ENCODE results near the gene ZNF277. TPM values are rescaled to one million over a fixed set of nuclear protein-coding genes. Genes with fewer than 3 reads are reported as not detected.

The ZNF277 gene
- total RNA-seq = 10 to 100 TPM; 14.8 to 15.6 TPM

GRCh38 chr7:112206238-112206990, at the start of gene ZNF277, which contains the start of gene DOCK4:
Gene ZNF277 (plus strand): TSS chr7:112206695. CDS start chr7:112206717, 22 bp downstream.
Gene DOCK4 (minus strand): TSS chr7:112206399. CDS start chr7:112206138, 261 bp downstream.
- Mint-ChIP-seq H3K9me3 (ENCODE audit: insufficient read depth) (no peaks in the 10 kb centered on the region), H3K4me1 (ENCODE audit: low read depth) (peaks cover 31% of the 10 kb centered on the region), H3K36me3 (ENCODE audit: low read depth) (peaks cover 3% of the 10 kb centered on the region), H3K27ac (peak within 1 kb of the TSS; percentile 86), H3K27me3 (ENCODE audit: low read depth) (peaks cover 32% of the 10 kb centered on the region), H3K4me3 (peak within 1 kb of the TSS; percentile 93)
- CTCF ChIA-PET = interaction anchor here (1.8 kb wide), 1 partner anchor 8 kb away, joined by 3 read pairs; no protein-coding TSS in a partner anchor
- DNase-seq (peak; percentile 99), ATAC-seq (peak; percentile 96)
- POLR2A ChIA-PET = interaction anchor here (0.7 to 2.2 kb wide), 3 partner anchors 24 to 244 kb away, joined by 3 to 12 read pairs (median 4); partner anchors contain the start of gene IFRD1

DNA sequence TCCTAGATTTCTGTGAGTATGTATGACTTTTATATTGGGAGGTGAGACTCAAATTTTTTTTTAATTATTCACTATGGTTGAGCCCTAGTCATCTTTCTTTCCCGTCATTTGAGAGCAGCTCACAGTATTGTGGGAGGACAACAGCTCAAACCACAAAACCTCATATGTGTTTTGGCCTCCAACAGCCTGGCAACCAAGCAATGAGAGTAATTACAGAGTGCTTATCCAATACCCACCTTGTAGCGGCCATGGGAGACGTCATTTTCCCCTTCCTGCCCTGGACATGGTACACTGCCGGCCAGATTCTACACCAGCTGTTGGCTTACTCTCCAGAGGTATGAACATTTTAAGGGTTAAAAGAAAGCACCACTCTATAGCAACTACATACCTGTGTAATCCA, 49.4 kb upstream of the ZNF277 start:
- CTCF ChIA-PET = no interaction called here
- H3K4me1 Mint-ChIP-seq (ENCODE audit: low read depth) = peaks cover 2% of the 10 kb centered on the region
- H3K4me3 Mint-ChIP-seq = no peak overlapping the region
- H3K9me3 Mint-ChIP-seq (ENCODE audit: insufficient read depth) = no peaks in the 10 kb centered on the region
- no peaks in the 10 kb centered on the region for H3K36me3 Mint-ChIP-seq (ENCODE audit: low read depth)
- POLR2A ChIA-PET = no interaction called here
- peaks cover 17% of the 10 kb centered on the region for H3K27me3 Mint-ChIP-seq (ENCODE audit: low read depth)
- no peak for DNase-seq
- ATAC-seq = no peak
- H3K27ac Mint-ChIP-seq = no peak overlapping the region

DNA sequence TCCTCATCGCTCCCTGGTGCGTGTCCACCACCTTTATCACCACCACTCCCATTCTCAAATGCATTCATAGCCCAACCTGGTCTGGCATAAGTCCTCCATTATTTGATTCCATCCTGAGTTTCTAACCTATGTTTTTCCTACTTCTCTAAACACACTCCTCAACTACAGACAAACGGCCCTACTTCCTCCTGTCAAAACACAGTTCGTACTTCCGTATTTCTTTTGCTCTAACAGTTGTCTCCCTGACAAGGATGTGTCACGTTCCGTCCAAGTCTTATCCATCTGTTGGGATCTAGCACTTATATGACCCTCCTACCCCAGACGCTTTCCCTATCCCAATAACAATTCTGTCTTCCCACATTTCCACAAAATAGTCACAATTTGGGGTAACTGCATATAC, 47.1 kb upstream of the ZNF277 start:
- DNase-seq (no peak), ATAC-seq (no peak)
- Mint-ChIP-seq H3K27me3 (ENCODE audit: low read depth) (peaks cover 18% of the 10 kb centered on the region), H3K27ac (no peak overlapping the region), H3K9me3 (ENCODE audit: insufficient read depth) (no peaks in the 10 kb centered on the region), H3K36me3 (ENCODE audit: low read depth) (no peaks in the 10 kb centered on the region), H3K4me1 (ENCODE audit: low read depth) (peaks cover 2% of the 10 kb centered on the region), H3K4me3 (no peak overlapping the region)
- CTCF ChIA-PET = no interaction called here
- POLR2A ChIA-PET = no interaction called here

DNA sequence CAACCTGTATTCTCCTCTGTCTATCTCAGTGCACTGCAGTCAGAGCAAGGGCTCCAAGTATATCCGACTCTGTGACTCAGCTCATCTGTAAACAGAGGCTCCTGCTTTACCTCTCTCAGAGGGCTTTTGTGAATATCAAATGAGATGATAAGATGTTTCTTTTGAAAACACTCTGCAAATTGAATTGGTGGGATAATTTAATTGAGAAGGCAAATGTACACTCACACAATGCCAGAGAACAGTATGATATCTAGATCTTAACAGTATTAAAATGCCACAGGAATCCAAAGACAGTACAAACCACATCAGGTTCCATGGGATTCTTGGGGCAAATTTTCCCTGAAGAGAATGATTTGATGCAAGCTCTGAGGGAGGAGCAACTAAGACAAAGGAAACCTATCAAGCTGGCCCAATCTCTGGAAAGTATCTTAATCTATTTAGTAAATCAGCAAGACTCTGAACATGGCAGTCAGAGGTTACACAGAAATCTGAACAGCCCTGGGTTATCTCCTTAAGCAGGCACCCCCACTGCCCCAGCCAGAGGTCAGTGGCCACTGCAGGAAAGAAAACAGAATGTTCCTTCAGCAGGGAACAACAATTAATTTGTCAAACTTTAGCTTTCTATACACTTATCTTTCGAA, 46.2 kb upstream of the ZNF277 start:
- H3K27me3 Mint-ChIP-seq (ENCODE audit: low read depth) = peaks cover 14% of the 10 kb centered on the region
- no peak overlapping the region for H3K27ac Mint-ChIP-seq
- ChIA-PET POLR2A (no interaction called here), CTCF (no interaction called here)
- ATAC-seq (no peak), DNase-seq (no peak)
- H3K36me3 Mint-ChIP-seq (ENCODE audit: low read depth) = no peaks in the 10 kb centered on the region
- peaks cover 2% of the 10 kb centered on the region for H3K4me1 Mint-ChIP-seq (ENCODE audit: low read depth)
- no peaks in the 10 kb centered on the region for H3K9me3 Mint-ChIP-seq (ENCODE audit: insufficient read depth)
- no peak overlapping the region for H3K4me3 Mint-ChIP-seq

DNA sequence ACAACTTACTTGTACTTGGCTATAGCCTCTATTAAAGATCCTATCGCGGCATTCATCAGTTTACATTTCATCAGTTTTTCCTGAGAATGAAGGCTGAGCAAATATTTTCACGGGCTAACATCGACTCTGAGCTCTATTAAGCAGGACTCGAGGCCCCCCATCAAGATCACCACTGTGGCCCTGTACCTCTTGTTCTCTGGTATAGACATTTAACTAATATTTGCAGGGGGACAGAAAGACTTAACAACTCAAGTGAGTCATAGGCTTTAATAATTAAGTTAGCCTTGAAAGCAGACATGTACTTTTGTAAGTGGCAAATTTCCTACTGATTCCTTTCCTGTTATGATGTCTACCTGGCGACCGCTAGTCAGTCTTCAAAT, 45.7 kb upstream of the ZNF277 start:
- DNase-seq (no peak), ATAC-seq (no peak)
- peaks cover 2% of the 10 kb centered on the region for H3K4me1 Mint-ChIP-seq (ENCODE audit: low read depth)
- H3K27ac Mint-ChIP-seq = no peak overlapping the region
- H3K27me3 Mint-ChIP-seq (ENCODE audit: low read depth) = peaks cover 14% of the 10 kb centered on the region
- no peak overlapping the region for H3K4me3 Mint-ChIP-seq
- ChIA-PET CTCF (no interaction called here), POLR2A (no interaction called here)
- no peaks in the 10 kb centered on the region for H3K9me3 Mint-ChIP-seq (ENCODE audit: insufficient read depth)
- no peaks in the 10 kb centered on the region for H3K36me3 Mint-ChIP-seq (ENCODE audit: low read depth)

DNA sequence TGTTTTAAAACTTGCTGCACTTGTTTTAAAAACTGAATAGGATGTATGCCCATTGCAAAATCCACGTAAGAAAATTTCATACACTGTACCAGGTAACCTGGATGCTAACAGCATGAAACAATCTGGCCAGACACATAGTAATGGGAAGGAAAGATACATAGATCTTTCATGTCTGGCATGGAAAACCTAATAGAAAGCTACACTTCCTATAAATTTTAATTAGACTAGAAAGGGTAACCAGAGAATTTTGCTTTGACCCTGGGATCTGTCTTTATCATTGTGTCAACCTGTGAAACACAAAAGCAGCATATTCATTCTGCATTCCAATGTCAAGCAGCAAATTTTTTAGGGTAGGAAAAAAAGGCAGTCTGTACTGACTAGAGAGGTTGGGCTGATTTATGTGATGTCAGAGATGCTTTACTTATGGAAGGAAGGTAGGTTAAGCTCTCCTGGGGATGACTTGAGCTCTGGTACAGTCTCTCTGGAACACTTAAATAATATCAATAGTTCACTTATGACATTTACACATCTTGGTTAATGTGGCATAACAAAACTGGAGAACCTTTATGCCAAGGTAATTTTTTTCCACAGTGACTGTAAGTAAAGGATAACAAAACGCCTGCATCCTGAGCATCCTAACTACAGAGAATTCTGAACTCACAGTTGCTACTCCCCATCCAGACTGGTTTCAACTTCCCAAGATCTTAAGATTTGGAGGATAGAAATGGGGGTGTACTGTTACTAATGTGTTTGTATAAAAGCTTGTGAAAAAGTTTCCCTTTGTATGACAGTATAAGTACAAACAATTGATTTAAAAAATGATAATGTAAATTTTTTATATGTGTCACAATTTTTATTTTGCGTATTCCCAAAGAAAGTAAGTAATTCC, 45.0 kb upstream of the ZNF277 start:
- CTCF ChIA-PET = no interaction called here

GRCh38 chr7:112162142-112162766, 44.2 kb upstream of the ZNF277 start:
- no peaks in the 10 kb centered on the region for H3K36me3 Mint-ChIP-seq (ENCODE audit: low read depth)
- no peak for DNase-seq
- peaks cover 14% of the 10 kb centered on the region for H3K27me3 Mint-ChIP-seq (ENCODE audit: low read depth)
- no peak overlapping the region for H3K27ac Mint-ChIP-seq
- H3K4me1 Mint-ChIP-seq (ENCODE audit: low read depth) = no peaks in the 10 kb centered on the region
- ChIA-PET POLR2A (no interaction called here), CTCF (no interaction called here)
- no peaks in the 10 kb centered on the region for H3K9me3 Mint-ChIP-seq (ENCODE audit: insufficient read depth)
- ATAC-seq = no peak
- H3K4me3 Mint-ChIP-seq = no peak overlapping the region

More for the DNA sequence above, 45.0 kb upstream of the ZNF277 start:
- H3K27me3 Mint-ChIP-seq (ENCODE audit: low read depth) = peaks cover 14% of the 10 kb centered on the region
- no peaks in the 10 kb centered on the region for H3K9me3 Mint-ChIP-seq (ENCODE audit: insufficient read depth)
- ATAC-seq (no peak), DNase-seq (no peak)
- POLR2A ChIA-PET = no interaction called here
- H3K4me1 Mint-ChIP-seq (ENCODE audit: low read depth) = peaks cover 2% of the 10 kb centered on the region
- H3K27ac Mint-ChIP-seq = no peak overlapping the region
- H3K4me3 Mint-ChIP-seq = no peak overlapping the region
- H3K36me3 Mint-ChIP-seq (ENCODE audit: low read depth) = no peaks in the 10 kb centered on the region

DNA sequence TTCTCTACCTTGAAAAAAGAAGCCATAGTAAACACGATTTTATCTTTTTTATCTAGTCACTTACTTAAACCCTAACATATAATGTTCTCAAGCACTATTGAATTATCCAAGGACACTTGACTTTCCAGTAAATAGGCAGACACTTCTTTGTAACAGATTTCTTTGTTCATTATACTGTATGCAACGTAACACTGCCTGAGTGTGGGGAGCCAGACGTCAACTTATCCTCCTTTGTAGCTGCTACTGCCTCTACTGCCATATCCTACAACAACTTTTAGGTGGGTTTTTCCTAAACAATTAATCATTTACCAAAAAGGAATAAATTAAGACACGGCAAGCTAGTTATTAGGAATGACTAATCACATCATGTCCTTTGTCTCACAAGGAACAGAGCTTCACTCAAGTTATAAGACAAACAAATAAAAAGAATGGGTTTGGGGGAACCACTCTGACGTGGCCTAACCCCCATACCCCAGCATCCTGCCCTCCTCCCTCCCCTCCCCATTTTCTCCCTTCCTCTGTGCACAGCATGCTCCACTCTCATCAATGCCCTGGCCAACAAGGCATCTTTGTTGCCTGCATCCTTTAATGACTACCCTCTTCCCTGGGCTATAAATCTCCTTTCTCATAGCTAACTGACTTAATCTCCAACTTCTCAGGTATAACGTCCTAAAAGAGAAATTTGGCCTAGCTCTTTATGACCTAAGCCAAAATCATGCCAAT, 43.5 kb upstream of the ZNF277 start:
- ChIA-PET POLR2A (no interaction called here), CTCF (no interaction called here)
- DNase-seq (no peak), ATAC-seq (no peak)
- Mint-ChIP-seq H3K27me3 (ENCODE audit: low read depth) (peaks cover 14% of the 10 kb centered on the region), H3K27ac (no peak overlapping the region), H3K9me3 (ENCODE audit: insufficient read depth) (no peaks in the 10 kb centered on the region), H3K4me1 (ENCODE audit: low read depth) (no peaks in the 10 kb centered on the region), H3K36me3 (ENCODE audit: low read depth) (no peaks in the 10 kb centered on the region), H3K4me3 (no peak overlapping the region)

DNA sequence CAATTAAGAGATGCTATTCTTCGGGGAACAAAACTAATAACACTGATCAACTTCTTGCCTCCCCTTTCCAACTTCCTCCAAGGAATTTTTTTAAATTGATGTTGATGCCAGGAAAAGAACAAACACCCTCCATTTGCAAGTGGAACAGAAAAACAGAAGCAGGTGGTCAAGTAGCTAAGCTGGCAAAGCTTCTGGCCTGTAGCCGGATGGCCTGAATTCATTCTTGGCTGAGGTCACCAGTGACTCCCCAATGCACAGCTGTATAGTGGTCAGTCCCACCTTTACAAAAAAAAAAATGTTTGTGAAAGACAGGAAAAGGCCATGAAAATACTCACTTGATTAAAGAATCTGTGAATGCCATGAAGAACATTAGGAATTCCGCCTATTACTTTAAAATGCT, 39.3 kb upstream of the ZNF277 start:
- peaks cover 10% of the 10 kb centered on the region for H3K27me3 Mint-ChIP-seq (ENCODE audit: low read depth)
- ATAC-seq = no peak

GRCh38 chr7:112168915-112169314, 37.6 kb upstream of the ZNF277 start:
- Mint-ChIP-seq H3K4me1 (ENCODE audit: low read depth) (no peaks in the 10 kb centered on the region), H3K27ac (no peak overlapping the region), H3K36me3 (ENCODE audit: low read depth) (no peaks in the 10 kb centered on the region), H3K4me3 (no peak overlapping the region), H3K9me3 (ENCODE audit: insufficient read depth) (no peaks in the 10 kb centered on the region), H3K27me3 (ENCODE audit: low read depth) (peaks cover 8% of the 10 kb centered on the region)
- CTCF ChIA-PET = no interaction called here
- ATAC-seq = no peak
- no peak for DNase-seq
- POLR2A ChIA-PET = no interaction called here

More for the DNA sequence above, 39.3 kb upstream of the ZNF277 start:
- POLR2A ChIA-PET = no interaction called here
- H3K4me1 Mint-ChIP-seq (ENCODE audit: low read depth) = no peaks in the 10 kb centered on the region
- CTCF ChIA-PET = no interaction called here
- DNase-seq = no peak
- H3K27ac Mint-ChIP-seq = no peak overlapping the region
- H3K36me3 Mint-ChIP-seq (ENCODE audit: low read depth) = no peaks in the 10 kb centered on the region
- H3K4me3 Mint-ChIP-seq = no peak overlapping the region
- no peaks in the 10 kb centered on the region for H3K9me3 Mint-ChIP-seq (ENCODE audit: insufficient read depth)

DNA sequence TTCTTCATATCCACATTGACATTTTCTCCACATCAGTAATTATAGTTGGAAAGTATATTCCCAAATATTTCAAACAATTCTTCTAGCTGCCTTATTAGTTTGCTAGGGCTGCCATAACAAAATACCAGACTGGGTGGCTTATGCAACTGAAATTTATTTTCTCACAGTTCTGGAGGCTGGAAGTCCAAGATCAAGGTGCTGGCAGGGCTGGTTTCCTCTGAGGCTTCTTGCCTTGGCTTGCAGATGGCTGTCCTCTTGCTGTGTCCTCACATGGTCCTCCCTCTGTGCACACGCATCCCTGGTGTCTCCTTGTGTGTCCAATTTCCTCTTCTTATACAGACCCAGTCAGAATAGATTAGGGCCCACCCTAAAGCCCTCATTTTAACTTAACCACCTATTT, 34.8 kb upstream of the ZNF277 start:
- Mint-ChIP-seq H3K36me3 (ENCODE audit: low read depth) (no peaks in the 10 kb centered on the region), H3K4me1 (ENCODE audit: low read depth) (no peaks in the 10 kb centered on the region), H3K27me3 (ENCODE audit: low read depth) (peaks cover 16% of the 10 kb centered on the region), H3K27ac (no peak overlapping the region), H3K9me3 (ENCODE audit: insufficient read depth) (no peaks in the 10 kb centered on the region), H3K4me3 (no peak overlapping the region)
- ChIA-PET POLR2A (no interaction called here), CTCF (no interaction called here)
- ATAC-seq = no peak
- no peak for DNase-seq

Data from activated CD8-positive, alpha-beta T cell treated with anti-CD3 and anti-CD28 coated beads, Interleukin-2, amount 10 ng/mL, durations not matched to agents 7 days and 5 days (primary cell).